ENCODE data around the gene CZIB. TPM values are rescaled to one million over a fixed set of nuclear protein-coding genes. Genes with fewer than 3 reads are reported as not detected.
"Not testable (repeated sequence)": the region's sequence is repeated elsewhere in the genome, so short reads cannot be mapped to it uniquely, and the experiment has no call there.

Gene CZIB
- total RNA-seq, 1 experiment from 2014 or later: 57.2 TPM

GRCh38 chr1:53207726-53208125 is 12.7 kb downstream of the CZIB start:
- no peak overlapping the region for H3K4me3 ChIP-seq (ENCODE audit: low read depth in 2 of 2, low read length in 2 of 2)
- no peaks in the 10 kb centered on the region for H3K4me1 ChIP-seq (ENCODE audit: control insufficient read depth, insufficient read depth, low read length)
- in situ Hi-C loops (cut with HindIII; ENCODE audit: low pct_unique_long_range_greater_than_20kb, low sequenced_read_pairs): no loop called here
- intact Hi-C loops (cut with micrococcal nuclease; ENCODE audit: unreplicated experiment): no loop called here
- BruUV-seq (replicated peaks): no TSS peak
- DNase-seq (ENCODE audit: low read depth, low spot score) (no peak), ATAC-seq (no peak)
- no peaks in the 10 kb centered on the region for H3K27me3 ChIP-seq (ENCODE audit: control insufficient read depth, insufficient read depth, low read length)
- ChIA-PET CTCF (no interaction called here), POLR2A (no interaction called here)
- no peak for TF ChIP-seq REST (IDR thresholded peaks at IDR 0.05; ENCODE audit: insufficient read depth in 1 of 2, low read depth in 2 of 2, low read length in 1 of 2)
- TF ChIP-seq POLR2AphosphoS5 (IDR thresholded peaks at IDR 0.05; ENCODE audit: low read depth, low read length): no peak
- no peak for TF ChIP-seq CTCF (IDR thresholded peaks at IDR 0.05)
- TF ChIP-seq SIN3A (IDR thresholded peaks at IDR 0.05; ENCODE audit: borderline replicate concordance, insufficient read depth, low read depth, low read length): no peak
- no peak for TF ChIP-seq TCF7L2 (IDR thresholded peaks at IDR 0.05; ENCODE audit: low read depth, low read length)
- no peak overlapping the region for H3K27ac ChIP-seq (ENCODE audit: low read length)
- peaks cover 6% of the 10 kb centered on the region; the same call in 1 of the 2 replicates for H3K9me3 ChIP-seq (ENCODE audit: control insufficient read depth, insufficient read depth, low read depth, low read length)
- H3K36me3 ChIP-seq (ENCODE audit: control insufficient read depth, insufficient read depth, low read length): peaks cover 11% of the 10 kb centered on the region

- no peak for TF ChIP-seq POLR2AphosphoS5 (IDR thresholded peaks at IDR 0.05; ENCODE audit: low read depth, low read length)
- TF ChIP-seq TCF7L2 (IDR thresholded peaks at IDR 0.05; ENCODE audit: low read depth, low read length): no peak
- no peak for TF ChIP-seq SIN3A (IDR thresholded peaks at IDR 0.05; ENCODE audit: borderline replicate concordance, insufficient read depth, low read depth, low read length)
- no peak for TF ChIP-seq CTCF (IDR thresholded peaks at IDR 0.05)
- TF ChIP-seq REST (IDR thresholded peaks at IDR 0.05; ENCODE audit: insufficient read depth in 1 of 2, low read depth in 2 of 2, low read length in 1 of 2): no peak
- H3K36me3 ChIP-seq (ENCODE audit: control insufficient read depth, insufficient read depth, low read length): peaks cover 11% of the 10 kb centered on the region
- H3K4me1 ChIP-seq (ENCODE audit: control insufficient read depth, insufficient read depth, low read length): no peaks in the 10 kb centered on the region
- peaks cover 6% of the 10 kb centered on the region; the same call in 1 of the 2 replicates for H3K9me3 ChIP-seq (ENCODE audit: control insufficient read depth, insufficient read depth, low read depth, low read length)
- DNase-seq (ENCODE audit: low read depth, low spot score): no peak
- CTCF ChIA-PET: no interaction called here
- no TSS peak for BruUV-seq (replicated peaks)
- POLR2A ChIA-PET: no interaction called here
- H3K27me3 ChIP-seq (ENCODE audit: control insufficient read depth, insufficient read depth, low read length): no peaks in the 10 kb centered on the region
- no peak overlapping the region for H3K4me3 ChIP-seq (ENCODE audit: low read depth in 2 of 2, low read length in 2 of 2)
- intact Hi-C loops (cut with micrococcal nuclease; ENCODE audit: unreplicated experiment) (no loop called here), in situ Hi-C loops (cut with HindIII; ENCODE audit: low pct_unique_long_range_greater_than_20kb, low sequenced_read_pairs) (no loop called here)
- ATAC-seq: no peak
- H3K27ac ChIP-seq (ENCODE audit: low read length): no peak overlapping the region
These were observed 13.6 kb downstream of the CZIB start for GRCh38 chr1:53206735-53207379.

GRCh38 chr1:53206083-53206685 is 14.2 kb downstream of the CZIB start:
- H3K4me1 ChIP-seq (ENCODE audit: control insufficient read depth, insufficient read depth, low read length); intact Hi-C loops (cut with micrococcal nuclease; ENCODE audit: unreplicated experiment); ATAC-seq; H3K27ac ChIP-seq (ENCODE audit: low read length); BruUV-seq (replicated peaks); in situ Hi-C loops (cut with HindIII; ENCODE audit: low pct_unique_long_range_greater_than_20kb, low sequenced_read_pairs); H3K4me3 ChIP-seq (ENCODE audit: low read depth in 2 of 2, low read length in 2 of 2); POLR2A ChIA-PET; H3K27me3 ChIP-seq (ENCODE audit: control insufficient read depth, insufficient read depth, low read length); CTCF ChIA-PET; DNase-seq (ENCODE audit: low read depth, low spot score); H3K9me3 ChIP-seq (ENCODE audit: control insufficient read depth, insufficient read depth, low read depth, low read length): not testable (repeated sequence)
- peaks cover 11% of the 10 kb centered on the region for H3K36me3 ChIP-seq (ENCODE audit: control insufficient read depth, insufficient read depth, low read length)
